MG63 (cell line): ENCODE results near the gene NFKBIE. TPM values are rescaled to one million over a fixed set of nuclear protein-coding genes. Genes with fewer than 3 reads are reported as not detected.

ENCODE experiments used
- DNase-seq: peaks from one replicate; pipeline ENCODE4 v3.0.0-alpha.2; 2020
- H3K27me3 ChIP-seq: fragments of 250-450 bp; sonication (Bioruptor Pico); 2 replicates; pipeline ENCODE4 v1.5.1; 2020; ENCODE audit warnings: mild to moderate bottlenecking, moderate library complexity
- H3K36me3 ChIP-seq: fragments of 250-450 bp; sonication (Bioruptor Pico); 2 replicates; pipeline ENCODE4 v1.5.1; 2020; ENCODE audit warnings: mild to moderate bottlenecking, moderate library complexity
- H3K4me3 ChIP-seq: fragments of 250-450 bp; sonication (Bioruptor Pico); 2 replicates; pipeline ENCODE4 v1.5.1; 2020; ENCODE audit warnings: mild to moderate bottlenecking, moderate library complexity
- H3K9me3 ChIP-seq: fragments of 250-450 bp; sonication (Bioruptor Pico); 2 replicates; pipeline ENCODE4 v1.5.1; 2020; ENCODE audit warnings: mild to moderate bottlenecking, moderate library complexity
- total RNA-seq: library from RNA; depleted of rRNA; stranded (reverse); fragments of >200 nt; shearing (Covaris generic); gene quantifications from 2 replicates; pipeline ENCODE4 v1.2.3, GENCODE V29; 2014; ENCODE audit warnings: low replicate concordance

The NFKBIE gene
- total RNA-seq, 1 experiment from 2014 or later = 24.4 TPM

DNA sequence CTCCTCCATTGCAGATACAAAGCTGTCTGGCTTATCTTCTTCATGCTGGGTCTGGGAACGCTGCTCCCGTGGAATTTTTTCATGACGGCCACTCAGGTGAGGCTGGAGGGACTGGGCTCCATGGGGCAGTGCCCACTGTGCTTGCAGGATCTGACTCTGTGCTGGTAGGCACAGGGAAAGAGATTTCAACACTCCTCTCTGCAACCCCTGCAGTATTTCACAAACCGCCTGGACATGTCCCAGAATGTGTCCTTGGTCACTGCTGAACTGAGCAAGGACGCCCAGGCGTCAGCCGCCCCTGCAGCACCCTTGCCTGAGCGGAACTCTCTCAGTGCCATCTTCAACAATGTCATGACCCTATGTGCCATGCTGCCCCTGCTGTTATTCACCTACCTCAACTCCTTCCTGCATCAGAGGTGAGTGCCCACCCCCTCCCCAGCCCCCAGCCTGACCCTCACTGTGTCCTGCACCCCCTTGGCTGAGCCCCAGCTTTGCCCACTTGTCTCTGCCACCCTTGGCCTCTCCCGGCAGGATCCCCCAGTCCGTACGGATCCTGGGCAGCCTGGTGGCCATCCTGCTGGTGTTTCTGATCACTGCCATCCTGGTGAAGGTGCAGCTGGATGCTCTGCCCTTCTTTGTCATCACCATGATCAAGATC lies 35.8 kb downstream of the NFKBIE start:
- Histone ChIP-seq H3K36me3 (peaks cover 86% of the 10 kb centered on the region), H3K4me3 (no peak overlapping the region), H3K9me3 (no peaks in the 10 kb centered on the region), H3K27me3 (no peaks in the 10 kb centered on the region)
- DNase-seq = no peak

DNA sequence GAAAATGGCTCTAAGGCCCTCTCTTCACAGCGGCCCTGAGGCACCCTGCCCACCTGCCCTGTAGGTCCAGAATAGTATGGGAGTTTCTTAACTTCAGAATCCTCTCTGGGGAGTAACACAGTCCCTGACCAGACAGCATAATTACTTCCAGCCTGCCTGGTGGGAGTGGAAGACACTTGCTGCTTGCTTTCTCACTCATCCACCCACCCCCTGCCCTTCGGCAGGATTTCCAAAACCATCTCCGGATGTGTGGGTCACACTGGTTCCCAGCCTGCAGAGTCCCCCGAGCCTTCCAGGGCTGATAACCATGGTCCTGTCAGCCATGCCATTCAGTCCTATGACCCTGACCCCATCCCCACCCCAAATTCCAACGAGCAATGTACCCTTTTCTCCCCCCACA lies 36.5 kb downstream of the NFKBIE start:
- no peaks in the 10 kb centered on the region for H3K9me3 ChIP-seq
- peaks cover 84% of the 10 kb centered on the region for H3K36me3 ChIP-seq
- no peak for DNase-seq
- no peaks in the 10 kb centered on the region for H3K27me3 ChIP-seq
- H3K4me3 ChIP-seq = no peak overlapping the region

DNA sequence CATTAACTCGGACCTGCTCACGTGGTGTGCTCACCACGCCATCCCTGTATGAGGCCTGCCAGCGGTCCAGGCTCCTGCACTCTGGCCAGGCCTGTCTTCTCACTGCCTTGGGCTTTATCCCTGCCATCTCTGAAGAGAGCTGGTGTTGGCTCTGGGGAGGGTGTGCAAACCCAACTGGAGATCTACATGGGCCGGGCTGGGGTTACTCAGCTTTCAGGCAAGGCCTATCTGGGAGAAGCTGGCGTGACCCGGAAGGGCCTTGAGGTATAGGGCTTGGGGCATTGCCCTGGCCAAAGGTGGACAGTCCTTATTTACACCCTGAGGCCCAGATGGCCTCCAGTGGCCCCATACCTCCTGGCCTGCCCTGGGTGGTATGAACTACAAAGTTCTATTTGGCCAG lies 36.9 kb downstream of the NFKBIE start:
- DNase-seq = no peak
- H3K27me3 ChIP-seq = no peaks in the 10 kb centered on the region

DNA sequence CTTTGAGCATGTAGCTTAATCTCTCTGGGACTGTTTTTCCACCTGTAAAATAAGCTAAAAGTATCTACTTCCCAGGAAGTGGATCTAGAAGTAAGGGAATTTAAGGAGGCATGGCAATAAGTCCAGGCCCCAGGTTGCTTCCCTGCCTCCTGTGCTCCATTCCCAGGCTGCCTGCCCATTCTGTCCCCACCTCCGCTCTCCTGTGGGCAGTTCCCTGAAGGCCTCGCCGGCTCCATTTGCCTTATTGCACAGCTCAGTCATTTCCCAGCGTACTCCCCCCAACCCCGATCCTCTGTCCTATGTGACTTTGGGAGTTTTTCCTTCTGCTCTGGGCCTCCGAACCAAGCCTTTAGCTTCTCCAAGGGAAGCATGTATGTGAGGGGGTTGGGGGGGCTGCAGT lies 37.3 kb downstream of the NFKBIE start:
- no peaks in the 10 kb centered on the region for H3K9me3 ChIP-seq
- H3K4me3 ChIP-seq = no peak overlapping the region
- H3K27me3 ChIP-seq = no peaks in the 10 kb centered on the region
- peaks cover 76% of the 10 kb centered on the region for H3K36me3 ChIP-seq
- DNase-seq = no peak

More for the DNA sequence above, 36.9 kb downstream of the NFKBIE start:
- Histone ChIP-seq H3K4me3 (no peak overlapping the region), H3K36me3 (peaks cover 80% of the 10 kb centered on the region), H3K9me3 (no peaks in the 10 kb centered on the region)

DNA sequence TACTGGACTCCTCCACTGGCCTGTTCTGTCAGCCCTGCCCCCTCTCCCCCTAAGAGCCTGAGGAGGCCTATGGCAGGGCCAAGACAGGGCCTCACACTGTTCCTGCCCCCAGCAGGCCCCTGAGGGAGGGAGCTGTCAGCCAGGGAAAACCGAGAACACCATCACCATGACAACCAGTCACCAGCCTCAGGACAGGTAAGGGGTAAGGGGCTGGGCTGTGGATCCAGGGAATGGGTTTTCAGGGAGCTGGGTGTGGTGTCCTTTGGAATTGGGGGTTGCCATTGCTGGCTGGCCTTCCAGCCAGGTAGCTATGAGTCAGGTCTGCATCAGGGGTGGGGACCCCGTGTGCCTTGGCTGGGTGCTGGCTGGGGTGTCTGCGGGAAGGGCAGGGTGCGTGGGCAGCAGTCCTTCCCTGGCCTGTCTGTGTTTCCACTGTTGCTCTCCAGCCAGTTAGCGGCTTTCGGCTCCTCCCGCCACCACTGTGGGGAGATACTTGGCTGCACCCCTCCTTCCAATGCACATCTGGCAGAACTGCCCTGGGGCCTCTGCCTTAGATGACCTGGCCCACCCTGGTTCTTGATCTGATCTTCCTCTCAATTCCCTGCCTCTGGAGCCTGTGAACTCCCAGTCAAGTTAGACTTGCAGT lies 38.1 kb downstream of the NFKBIE start:
- Histone ChIP-seq H3K9me3 (no peaks in the 10 kb centered on the region), H3K36me3 (peaks cover 69% of the 10 kb centered on the region), H3K27me3 (no peaks in the 10 kb centered on the region), H3K4me3 (no peak overlapping the region)
- DNase-seq = no peak

DNA sequence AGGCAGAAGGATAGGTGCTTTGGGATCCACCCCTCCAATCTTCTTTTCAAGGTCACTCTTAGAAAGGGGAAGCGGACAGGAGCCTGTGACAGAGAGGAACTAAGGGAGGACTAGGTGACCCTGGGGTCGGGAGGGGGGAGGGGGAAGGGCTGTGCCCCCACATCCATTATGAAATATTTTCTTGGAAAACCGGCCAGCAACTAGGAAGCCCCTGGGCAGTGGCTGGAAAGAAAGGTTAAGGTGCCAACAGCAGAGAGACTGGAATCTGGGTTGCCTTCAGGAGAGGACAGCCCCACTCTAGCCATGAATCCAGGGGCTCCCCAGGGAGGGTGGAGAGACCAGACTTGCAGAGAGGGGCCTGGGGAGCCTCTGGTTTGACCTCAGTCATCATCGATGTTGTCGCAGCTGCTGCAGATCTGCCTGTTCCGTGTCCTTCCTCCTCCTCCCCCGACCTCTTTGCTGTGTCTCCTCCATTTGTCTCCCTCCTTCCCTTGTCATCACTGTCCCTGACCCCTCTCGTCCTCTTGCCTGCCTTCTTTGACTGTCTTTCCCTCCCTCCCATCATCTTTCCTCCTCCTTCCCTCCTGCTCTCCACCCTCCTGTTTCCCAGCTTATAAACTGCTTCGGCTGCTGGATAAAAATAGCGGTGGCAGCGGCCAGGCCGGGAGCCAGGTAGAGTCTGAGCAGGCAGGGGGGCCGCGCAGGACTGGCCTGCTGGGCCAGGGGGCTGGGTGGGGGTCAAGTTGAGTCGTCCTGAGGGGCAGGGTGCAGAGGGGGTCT lies 38.8 kb downstream of the NFKBIE start:
- no peak for DNase-seq
- no peaks in the 10 kb centered on the region for H3K9me3 ChIP-seq
- no peak overlapping the region for H3K4me3 ChIP-seq
- H3K27me3 ChIP-seq = no peaks in the 10 kb centered on the region
- peaks cover 62% of the 10 kb centered on the region for H3K36me3 ChIP-seq

DNA sequence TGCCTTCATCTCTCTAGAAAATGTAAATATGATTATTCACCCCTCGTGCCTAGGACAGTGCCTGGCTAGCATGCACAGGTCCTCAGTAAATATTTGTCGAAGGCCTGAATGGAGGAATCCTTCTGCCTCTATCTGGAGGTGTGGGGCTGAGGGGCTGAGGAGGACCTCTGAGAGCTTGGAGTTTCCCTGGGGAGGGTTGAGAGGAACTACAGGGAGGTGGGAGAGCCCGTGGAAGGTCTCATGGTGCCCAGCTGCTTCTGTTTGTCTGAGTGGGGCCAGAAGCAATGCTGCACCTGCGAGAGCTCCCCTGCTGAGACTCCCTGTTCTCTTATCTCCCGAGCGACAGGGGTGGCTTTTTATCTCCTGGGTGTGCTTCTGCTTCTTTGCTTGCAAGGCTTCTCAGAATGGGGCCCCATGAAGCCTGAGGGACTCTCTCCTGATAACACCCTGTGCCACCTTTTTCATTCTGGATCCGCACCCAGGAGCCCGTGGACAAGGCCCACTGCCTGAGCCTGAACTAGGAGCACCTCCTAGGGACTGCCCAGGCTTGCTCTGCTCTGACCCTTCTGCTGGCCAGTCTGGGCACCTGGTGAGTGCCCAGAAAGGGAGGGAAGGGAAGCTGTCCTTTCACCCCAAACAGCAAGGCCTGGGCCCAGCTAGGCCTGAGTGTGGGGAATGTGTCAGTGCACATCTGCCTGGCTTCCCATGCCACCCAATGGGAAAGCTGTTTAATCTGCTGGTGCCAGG lies 39.6 kb downstream of the NFKBIE start:
- H3K36me3 ChIP-seq = peaks cover 53% of the 10 kb centered on the region
- H3K27me3 ChIP-seq = no peaks in the 10 kb centered on the region
- no peak for DNase-seq
- H3K4me3 ChIP-seq = no peak overlapping the region
- H3K9me3 ChIP-seq = no peaks in the 10 kb centered on the region

DNA sequence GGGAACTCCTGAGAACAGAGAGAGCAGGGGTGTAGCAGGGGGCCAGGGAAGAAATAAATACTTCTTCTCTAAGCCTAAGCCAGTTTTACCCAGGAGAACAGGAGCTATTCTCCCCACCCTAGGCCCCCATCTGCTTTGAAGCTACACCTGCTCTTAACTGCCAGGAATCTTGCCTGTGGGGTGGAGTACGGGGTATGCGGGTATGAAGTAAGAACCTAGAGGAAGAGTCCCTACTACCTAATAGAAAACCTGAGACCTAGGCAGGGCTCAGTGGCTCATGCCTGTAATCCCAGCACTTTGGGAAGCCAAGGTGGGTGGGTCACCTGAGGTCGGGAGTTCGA lies 40.4 kb downstream of the NFKBIE start:
- Histone ChIP-seq H3K36me3 (peaks cover 45% of the 10 kb centered on the region), H3K9me3 (no peaks in the 10 kb centered on the region), H3K4me3 (peak overlapping the region; percentile 60), H3K27me3 (no peaks in the 10 kb centered on the region)
- no peak for DNase-seq

DNA sequence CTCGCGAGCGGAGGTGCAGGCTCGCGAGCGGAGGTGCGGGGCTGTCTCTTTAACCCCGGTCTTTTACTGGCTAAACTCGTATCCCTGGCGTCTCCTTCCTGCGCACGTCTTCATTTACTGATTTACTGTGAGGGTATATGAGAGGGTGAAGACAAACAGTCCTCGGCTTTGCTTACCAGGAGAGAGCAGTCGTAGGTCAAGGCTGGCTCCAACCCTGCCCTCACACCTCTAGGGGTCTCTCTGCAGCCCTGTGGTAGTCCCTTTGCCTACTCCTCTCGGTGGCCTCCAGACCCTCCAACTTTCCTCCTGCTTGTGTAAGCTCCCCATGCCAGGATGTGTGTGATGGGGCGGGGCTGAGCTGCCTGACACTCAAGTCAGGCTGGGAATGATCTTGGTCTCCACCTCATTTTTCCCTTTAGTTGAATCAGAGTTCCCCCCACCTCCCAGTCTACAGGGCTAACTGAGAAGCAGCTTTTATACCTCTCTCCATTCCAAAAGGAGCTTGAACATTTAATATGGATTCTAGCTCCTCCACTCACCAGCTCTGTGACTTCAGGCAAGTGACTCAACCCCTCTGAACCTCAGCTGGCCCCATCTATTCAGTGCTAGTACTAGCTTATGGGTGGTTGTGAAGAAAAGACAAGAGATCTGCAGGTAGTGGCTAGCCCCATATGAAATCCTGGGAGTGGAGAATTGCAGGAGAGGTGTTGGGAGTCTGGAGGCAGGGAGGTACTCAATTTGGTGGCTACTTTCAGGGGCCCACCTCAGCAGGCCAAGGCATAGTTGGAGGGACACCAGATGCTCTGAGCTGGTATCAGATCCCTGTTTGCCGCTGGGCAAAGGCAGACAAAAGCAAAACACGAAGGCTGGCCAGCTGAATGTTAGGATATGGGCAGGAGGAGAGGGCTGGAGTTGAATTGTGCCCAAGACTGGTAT lies 41.1 kb downstream of the NFKBIE start:
- no peaks in the 10 kb centered on the region for H3K27me3 ChIP-seq
- H3K9me3 ChIP-seq = no peaks in the 10 kb centered on the region
- H3K36me3 ChIP-seq = peaks cover 39% of the 10 kb centered on the region
- peak; percentile 89 for DNase-seq
- H3K4me3 ChIP-seq = peak overlapping the region; percentile 60

DNA sequence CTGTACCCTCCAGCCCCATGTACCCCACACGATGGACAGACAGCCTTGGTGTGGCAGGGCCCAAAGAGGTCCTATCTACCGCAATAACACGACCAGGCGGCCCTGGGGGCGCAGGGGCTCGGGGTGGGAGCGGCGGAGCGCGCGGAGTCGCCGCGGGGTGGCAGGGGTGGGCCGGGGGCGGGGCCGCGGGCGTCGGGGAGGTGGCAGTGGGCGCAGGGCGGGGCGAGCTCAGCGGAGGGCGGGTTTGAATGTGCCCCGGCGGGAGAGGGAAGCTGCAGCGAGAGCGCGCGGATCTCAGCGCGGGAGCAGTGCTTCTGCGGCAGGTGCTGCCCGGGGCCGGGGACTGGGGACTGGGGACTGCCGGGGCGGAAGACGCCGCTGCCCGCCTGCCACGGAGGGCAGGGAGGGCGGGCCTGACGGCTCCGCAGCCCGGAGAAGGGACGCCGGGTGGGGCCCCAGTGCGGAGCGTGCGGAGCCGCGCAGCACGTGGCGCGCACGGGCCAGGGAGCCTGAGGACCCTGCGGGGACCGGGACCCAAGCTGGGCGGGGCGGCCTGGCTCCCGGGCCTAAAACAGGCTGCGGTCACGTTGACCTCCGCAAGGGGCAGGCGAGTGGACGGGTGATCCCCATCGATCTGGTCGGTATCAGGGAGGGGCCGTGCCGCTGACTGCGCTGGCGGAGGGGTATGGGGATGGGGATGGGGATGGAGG lies 41.9 kb downstream of the NFKBIE start, which contains the start of gene SLC29A1:
TSS of gene SLC29A1 (plus strand) at position 277 of the 710 bp plus-strand sequence. CDS start 3,719 bp downstream, outside the sequence.
- Histone ChIP-seq H3K4me3 (peak within 1 kb of the TSS; percentile 60), H3K27me3 (no peaks in the 10 kb centered on the region), H3K36me3 (peaks cover 31% of the 10 kb centered on the region), H3K9me3 (no peaks in the 10 kb centered on the region)
- DNase-seq = peak; percentile 98

DNA sequence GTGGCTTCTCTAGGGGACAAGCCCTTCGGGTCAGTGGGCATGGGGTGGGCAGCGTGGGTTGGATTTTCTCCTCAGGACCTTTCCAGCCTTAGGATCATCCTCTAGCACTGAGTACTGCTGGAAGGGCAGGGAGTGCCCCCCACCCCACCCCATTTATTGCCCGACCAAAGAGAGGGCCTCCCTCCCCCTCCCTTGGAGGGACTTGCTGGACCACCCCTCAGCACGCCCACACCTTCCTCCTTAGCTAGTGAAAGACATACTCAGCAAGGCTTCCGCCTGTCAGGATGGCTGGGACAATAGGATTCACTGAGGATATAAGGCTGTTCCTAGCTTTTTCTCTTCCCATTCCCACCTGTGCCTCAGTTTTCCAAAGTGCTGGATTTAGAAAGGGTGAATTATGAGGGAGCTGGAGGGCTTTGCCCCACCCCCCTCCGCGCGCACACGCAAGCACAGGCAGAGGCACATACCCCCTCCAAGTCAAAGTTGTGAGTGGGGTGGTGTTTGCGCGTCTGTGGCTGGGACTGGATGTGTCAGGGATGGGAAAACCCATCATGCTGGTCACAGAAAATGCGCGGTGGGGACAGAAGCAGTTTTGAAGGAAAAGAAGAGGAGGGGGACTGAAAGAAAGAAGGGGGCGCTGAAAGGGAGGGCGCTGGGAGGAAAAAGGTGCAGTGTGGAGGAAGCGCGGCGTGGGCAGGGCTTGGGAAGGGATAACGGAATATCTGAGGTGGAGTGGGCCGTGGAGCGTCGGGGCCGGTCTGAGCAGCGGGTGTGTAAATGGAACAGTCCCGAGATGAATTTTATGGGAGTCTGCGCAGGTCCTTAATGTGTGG lies 42.6 kb downstream of the NFKBIE start:
- no peaks in the 10 kb centered on the region for H3K9me3 ChIP-seq
- no peak for DNase-seq
- peaks cover 23% of the 10 kb centered on the region for H3K36me3 ChIP-seq
- no peaks in the 10 kb centered on the region for H3K27me3 ChIP-seq
- peak overlapping the region; percentile 60 for H3K4me3 ChIP-seq

DNA sequence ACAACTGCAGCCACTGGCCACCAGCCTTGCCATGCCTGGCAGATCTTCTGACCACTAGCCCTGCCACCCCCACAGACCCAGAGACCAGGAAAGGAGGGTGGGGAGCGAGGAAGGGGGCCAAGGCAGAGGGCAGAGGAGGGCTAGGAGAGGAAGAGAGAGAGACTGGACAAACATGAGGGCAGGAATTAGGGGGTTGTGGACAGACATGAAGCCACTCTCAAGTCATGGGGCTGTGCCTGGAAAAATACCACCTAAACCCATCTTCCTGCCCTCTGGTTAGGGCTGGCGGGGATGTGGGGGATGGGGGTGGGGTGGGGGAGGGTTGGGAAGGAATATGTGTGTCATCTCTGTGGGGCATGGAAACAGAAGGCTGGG lies 43.4 kb downstream of the NFKBIE start:
- Histone ChIP-seq H3K27me3 (no peaks in the 10 kb centered on the region), H3K36me3 (peaks cover 15% of the 10 kb centered on the region), H3K4me3 (no peak overlapping the region), H3K9me3 (no peaks in the 10 kb centered on the region)
- no peak for DNase-seq

DNA sequence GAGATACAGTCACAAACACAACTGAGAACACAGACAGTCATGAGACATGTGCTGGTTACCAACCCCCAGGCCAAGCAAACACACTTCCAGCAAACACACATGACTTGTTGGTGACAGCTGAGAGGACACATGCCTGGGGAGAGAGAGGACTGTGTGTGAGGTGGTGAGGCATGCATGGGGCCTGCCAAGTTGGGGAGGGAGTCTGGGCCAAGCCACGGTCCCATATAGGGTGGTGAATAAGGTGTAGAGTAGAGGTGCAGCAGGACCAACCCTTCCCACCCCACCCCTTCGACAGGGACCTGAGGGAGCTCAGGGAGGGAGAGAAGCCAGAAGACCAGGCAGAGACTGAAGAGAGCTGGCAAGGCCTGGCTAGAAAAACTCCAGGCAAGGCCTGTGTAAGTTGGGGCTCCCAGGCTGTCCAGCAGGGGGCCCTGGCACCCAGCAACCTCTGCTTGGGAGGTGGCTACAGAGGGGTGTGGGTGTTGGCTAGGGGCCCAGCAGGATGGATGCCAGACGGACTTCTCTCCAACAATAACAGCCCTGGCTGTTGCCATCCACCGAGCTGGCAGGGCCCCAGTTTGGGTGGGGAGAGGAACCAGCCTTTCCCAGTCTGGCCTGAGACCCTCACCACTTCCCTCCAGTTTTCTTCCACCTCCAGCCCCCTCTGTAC lies 43.9 kb downstream of the NFKBIE start:
- H3K36me3 ChIP-seq = peaks cover 10% of the 10 kb centered on the region
- DNase-seq = peak; percentile 100
- no peaks in the 10 kb centered on the region for H3K27me3 ChIP-seq
- no peak overlapping the region for H3K4me3 ChIP-seq
- no peaks in the 10 kb centered on the region for H3K9me3 ChIP-seq

DNA sequence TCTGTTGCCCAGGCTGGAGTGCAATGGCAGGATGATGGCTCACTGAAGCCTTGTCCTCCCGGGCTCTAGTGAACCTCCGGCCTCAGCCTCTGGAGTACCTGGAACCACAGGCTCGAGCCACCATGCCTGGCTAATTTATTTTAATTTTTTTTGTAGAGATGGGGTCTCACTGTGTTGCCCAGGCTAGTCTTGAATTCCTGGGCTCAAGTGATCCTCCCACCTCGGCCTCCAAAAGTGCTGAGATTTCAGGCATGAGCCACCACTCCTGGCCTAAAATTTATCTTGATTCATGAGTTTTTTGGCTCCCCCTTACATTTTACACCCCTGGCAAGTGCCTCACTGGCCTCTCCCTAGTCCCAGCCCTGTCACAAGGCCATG lies 44.4 kb downstream of the NFKBIE start:
- no peaks in the 10 kb centered on the region for H3K9me3 ChIP-seq
- peaks cover 5% of the 10 kb centered on the region for H3K36me3 ChIP-seq
- no peaks in the 10 kb centered on the region for H3K27me3 ChIP-seq
- no peak for DNase-seq
- H3K4me3 ChIP-seq = no peak overlapping the region
